Mesenchymal stem cell (in vitro differentiated cells and primary cell): ENCODE data around the gene FNDC3B.

Source experiments
- DNase-seq: peaks from one replicate; pipeline ENCODE4 v3.0.0-alpha.2; 2013
- H2AFZ ChIP-seq: one replicate; pipeline ENCODE4 v1.6.1; 2013; ENCODE audit warnings: low read depth, mild to moderate bottlenecking, control low read depth, inconsistent platforms, low read length, moderate library complexity
- H2AK5ac ChIP-seq: 2 replicates; pipeline ENCODE4 v1.6.1; 2013; ENCODE audit warnings: low read length, moderate library complexity, mild to moderate bottlenecking, inconsistent platforms; ENCODE audit not compliant: severe bottlenecking
- H2BK120ac ChIP-seq: one replicate; pipeline ENCODE4 v1.6.1; 2013; ENCODE audit warnings: low read depth, mild to moderate bottlenecking, inconsistent platforms, low read length, moderate library complexity
- H2BK12ac ChIP-seq, 2 experiments: one replicate each; pipeline ENCODE4 v1.6.1; 2013; ENCODE audit warnings: inconsistent platforms in 2 of 2, low read length in 2 of 2, mild to moderate bottlenecking in 2 of 2, moderate library complexity in 2 of 2, control low read depth in 1 of 2
- H2BK15ac ChIP-seq: one replicate; pipeline ENCODE4 v1.6.1; 2013; ENCODE audit warnings: mild to moderate bottlenecking, low read depth, inconsistent platforms; ENCODE audit not compliant: poor library complexity, severe bottlenecking
- H2BK5ac ChIP-seq: 2 replicates; pipeline ENCODE4 v1.6.1; 2013; ENCODE audit warnings: low read depth, mild to moderate bottlenecking, low read length, control low read depth, inconsistent platforms; ENCODE audit not compliant: poor library complexity, severe bottlenecking
- H3K14ac ChIP-seq, 2 experiments: one replicate each; pipeline ENCODE4 v1.6.1; 2013; ENCODE audit warnings: inconsistent platforms in 2 of 2, low read length in 2 of 2, control low read depth in 1 of 2, mild to moderate bottlenecking in 1 of 2, moderate library complexity in 1 of 2
- H3K18ac ChIP-seq, 2 experiments: one replicate each; pipeline ENCODE4 v1.6.1; 2013; ENCODE audit warnings: inconsistent platforms in 2 of 2, low read length in 2 of 2, control low read depth in 1 of 2, low read depth in 1 of 2, mild to moderate bottlenecking in 1 of 2
- H3K23ac ChIP-seq, 2 experiments: one replicate each; pipeline ENCODE4 v1.6.1; 2013; ENCODE audit warnings: inconsistent platforms in 2 of 2, low read length in 2 of 2, mild to moderate bottlenecking in 2 of 2, moderate library complexity in 2 of 2, control low read depth in 1 of 2
- H3K27ac ChIP-seq: 2 replicates; pipeline ENCODE4 v1.5.1; 2013; ENCODE audit warnings: mild to moderate bottlenecking, moderate library complexity, low read length, control low read depth, inconsistent platforms; ENCODE audit not compliant: poor library complexity, severe bottlenecking
- H3K27me3 ChIP-seq, 2 experiments: 2 replicates each; pipeline versions ENCODE4 v1.6.1 to v1.7.0; 2013; ENCODE audit warnings: low read length in 2 of 2, mild to moderate bottlenecking in 2 of 2, moderate library complexity in 2 of 2, control low read depth in 1 of 2, inconsistent platforms in 1 of 2; ENCODE audit not compliant: control insufficient read depth in 1 of 2, insufficient read depth in 1 of 2
- H3K36me3 ChIP-seq, 2 experiments: 2 replicates each; pipeline versions ENCODE4 v1.6.1 to v1.7.0; 2013; ENCODE audit warnings: low read length in 2 of 2, control low read depth in 1 of 2, inconsistent platforms in 1 of 2, low read depth in 1 of 2, mild to moderate bottlenecking in 1 of 2; ENCODE audit not compliant: insufficient read depth in 2 of 2, control insufficient read depth in 1 of 2
- H3K4ac ChIP-seq, 2 experiments: one replicate each; pipeline ENCODE4 v1.6.1; 2013; ENCODE audit warnings: inconsistent platforms in 2 of 2, low read length in 2 of 2, mild to moderate bottlenecking in 2 of 2, moderate library complexity in 2 of 2, control low read depth in 1 of 2, low read depth in 1 of 2
- H3K4me1 ChIP-seq: 2 replicates; pipeline ENCODE4 v1.6.1; 2013; ENCODE audit warnings: low read depth, low read length, control low read depth; ENCODE audit not compliant: control insufficient read depth, insufficient read depth
- H3K4me2 ChIP-seq: 2 replicates; pipeline ENCODE4 v1.6.1; 2013; ENCODE audit warnings: low read length, mild to moderate bottlenecking, inconsistent platforms; ENCODE audit not compliant: poor library complexity, severe bottlenecking
- H3K4me3 ChIP-seq, 2 experiments: 2 replicates each; pipeline versions ENCODE4 v1.5.1 to v1.7.0; 2013; ENCODE audit warnings: low read length in 2 of 2, mild to moderate bottlenecking in 2 of 2, control low read depth in 1 of 2, low read depth in 1 of 2; ENCODE audit not compliant: insufficient read depth in 1 of 2
- H3K79me1 ChIP-seq: replicated peaks from 2 replicates; pipeline ENCODE4 v1.6.1; 2013; ENCODE audit warnings: mild to moderate bottlenecking, control low read depth, low read length, inconsistent platforms; ENCODE audit not compliant: poor library complexity, severe bottlenecking
- H3K9ac ChIP-seq: 2 replicates; pipeline ENCODE4 v1.7.0; 2013; ENCODE audit warnings: mild to moderate bottlenecking, low read length, moderate library complexity
- H3K9me3 ChIP-seq: 2 replicates; pipeline ENCODE4 v1.7.0; 2013; ENCODE audit warnings: mild to moderate bottlenecking, low read length; ENCODE audit not compliant: control insufficient read depth
- H4K8ac ChIP-seq: one replicate; pipeline ENCODE4 v1.6.1; 2013; ENCODE audit warnings: inconsistent platforms, mild to moderate bottlenecking, low read length, moderate library complexity
- H4K91ac ChIP-seq: one replicate; pipeline ENCODE4 v1.6.1; 2013; ENCODE audit warnings: mild to moderate bottlenecking, low read length, inconsistent platforms
- WGBS: methylation state at CpG from one replicate; pipeline ENCODE4 v1.1.7; 2013; ENCODE audit warnings: mixed read lengths; 5-methylcytosine and 5-hydroxymethylcytosine counted together

The FNDC3B gene

GRCh38 chr3:172296975-172297332, 257.6 kb downstream of the FNDC3B start:
- Histone ChIP-seq H3K4me1 (peaks cover 5% of the 10 kb centered on the region), H2BK5ac (no peak overlapping the region), H4K8ac (no peak overlapping the region), H2AFZ (no peak overlapping the region), H3K14ac (no peak overlapping the region), H3K23ac (no peak overlapping the region), H2BK15ac (no peak overlapping the region), H3K27ac (no peak overlapping the region), H2BK12ac (no peak overlapping the region), H2BK120ac (no peak overlapping the region), H3K9ac (no peak overlapping the region), H2AK5ac (no peak overlapping the region), H3K27me3 (no peaks in the 10 kb centered on the region), H3K9me3 (no peaks in the 10 kb centered on the region), H3K18ac (no peak overlapping the region), H3K79me1 (peaks cover 26% of the 10 kb centered on the region), H3K36me3 (peaks cover 15 to 95% of the 10 kb centered on the region in 2 experiments), H4K91ac (peak overlapping the region; percentile 11), H3K4me3 (no peak overlapping the region), H3K4ac (no peak overlapping the region), H3K4me2 (no peak overlapping the region)
- DNase-seq = no peak
- 98% methylated on average over 2 of the region's 2 CpGs for WGBS

- Histone ChIP-seq H4K8ac (no peak overlapping the region), H3K4ac (no peak overlapping the region), H3K9ac (no peak overlapping the region), H3K9me3 (no peaks in the 10 kb centered on the region), H4K91ac (no peak overlapping the region), H2AFZ (no peak overlapping the region), H3K36me3 (peaks cover 15 to 91% of the 10 kb centered on the region in 2 experiments), H2BK120ac (no peak overlapping the region), H2AK5ac (no peak overlapping the region), H3K79me1 (peaks cover 20% of the 10 kb centered on the region), H3K27ac (no peak overlapping the region), H3K4me2 (no peak overlapping the region), H2BK5ac (no peak overlapping the region), H3K18ac (no peak overlapping the region), H3K23ac (no peak overlapping the region), H2BK15ac (no peak overlapping the region), H3K4me1 (peaks cover 3% of the 10 kb centered on the region), H3K14ac (no peak overlapping the region), H2BK12ac (no peak overlapping the region), H3K4me3 (no peak overlapping the region), H3K27me3 (no peaks in the 10 kb centered on the region)
- WGBS = 100% methylated on average over 1 of the region's 3 CpGs
- DNase-seq = no peak
Observed at GRCh38 chr3:172298247-172298646, 258.9 kb downstream of the FNDC3B start.

GRCh38 chr3:172300187-172300586, 260.8 kb downstream of the FNDC3B start:
- no peak overlapping the region for H3K4me2 ChIP-seq
- peaks cover 19 to 85% of the 10 kb centered on the region in 2 experiments for H3K36me3 ChIP-seq
- H3K27ac ChIP-seq = no peak overlapping the region
- no peak overlapping the region for H3K18ac ChIP-seq
- peaks cover 3% of the 10 kb centered on the region for H3K4me1 ChIP-seq
- no peak overlapping the region for H2BK5ac ChIP-seq
- WGBS = 77% methylated on average over 1 of the region's 2 CpGs
- no peak overlapping the region for H2AK5ac ChIP-seq
- no peak for DNase-seq
- peaks cover 14% of the 10 kb centered on the region for H3K79me1 ChIP-seq
- no peak overlapping the region for H3K4me3 ChIP-seq
- H2AFZ ChIP-seq = no peak overlapping the region
- H2BK15ac ChIP-seq = no peak overlapping the region
- H2BK120ac ChIP-seq = no peak overlapping the region
- no peak overlapping the region for H4K91ac ChIP-seq
- H4K8ac ChIP-seq = no peak overlapping the region
- no peak overlapping the region for H2BK12ac ChIP-seq
- H3K9ac ChIP-seq = no peak overlapping the region
- H3K23ac ChIP-seq = no peak overlapping the region
- no peak overlapping the region for H3K14ac ChIP-seq
- H3K9me3 ChIP-seq = no peaks in the 10 kb centered on the region
- H3K4ac ChIP-seq = no peak overlapping the region
- no peaks in the 10 kb centered on the region for H3K27me3 ChIP-seq

GRCh38 chr3:172300862-172301261, 261.5 kb downstream of the FNDC3B start:
- Histone ChIP-seq H3K4ac (no peak overlapping the region), H2BK120ac (no peak overlapping the region), H4K91ac (no peak overlapping the region), H2BK15ac (no peak overlapping the region), H3K4me2 (no peak overlapping the region), H3K4me3 (no peak overlapping the region), H3K79me1 (peaks cover 14% of the 10 kb centered on the region), H3K14ac (no peak overlapping the region), H2AFZ (no peak overlapping the region), H4K8ac (no peak overlapping the region), H3K9ac (no peak overlapping the region), H3K27me3 (no peaks in the 10 kb centered on the region), H3K36me3 (peaks cover 19 to 79% of the 10 kb centered on the region in 2 experiments), H3K23ac (no peak overlapping the region), H3K4me1 (peaks cover 3% of the 10 kb centered on the region), H3K18ac (no peak overlapping the region), H2BK12ac (no peak overlapping the region), H3K9me3 (no peaks in the 10 kb centered on the region), H3K27ac (no peak overlapping the region), H2AK5ac (no peak overlapping the region), H2BK5ac (no peak overlapping the region)
- no peak for DNase-seq
- 98% methylated on average over 4 of the region's 5 CpGs for WGBS
